GM19238 (cell line): ENCODE data around the gene AGFG2.
A peak's percentile ranks its signal among the peaks of the same experiment; 100 is the strongest.
"Not testable (repeated sequence)": the region's sequence is repeated elsewhere in the genome, so short reads cannot be mapped to it uniquely, and the experiment has no call there.

ENCODE experiments used
- DNase-seq: peaks from one replicate; pipeline ENCODE4 v3.0.0; 2011; ENCODE audit warnings: low spot score; ENCODE audit not compliant: insufficient read length

The AGFG2 gene

DNA sequence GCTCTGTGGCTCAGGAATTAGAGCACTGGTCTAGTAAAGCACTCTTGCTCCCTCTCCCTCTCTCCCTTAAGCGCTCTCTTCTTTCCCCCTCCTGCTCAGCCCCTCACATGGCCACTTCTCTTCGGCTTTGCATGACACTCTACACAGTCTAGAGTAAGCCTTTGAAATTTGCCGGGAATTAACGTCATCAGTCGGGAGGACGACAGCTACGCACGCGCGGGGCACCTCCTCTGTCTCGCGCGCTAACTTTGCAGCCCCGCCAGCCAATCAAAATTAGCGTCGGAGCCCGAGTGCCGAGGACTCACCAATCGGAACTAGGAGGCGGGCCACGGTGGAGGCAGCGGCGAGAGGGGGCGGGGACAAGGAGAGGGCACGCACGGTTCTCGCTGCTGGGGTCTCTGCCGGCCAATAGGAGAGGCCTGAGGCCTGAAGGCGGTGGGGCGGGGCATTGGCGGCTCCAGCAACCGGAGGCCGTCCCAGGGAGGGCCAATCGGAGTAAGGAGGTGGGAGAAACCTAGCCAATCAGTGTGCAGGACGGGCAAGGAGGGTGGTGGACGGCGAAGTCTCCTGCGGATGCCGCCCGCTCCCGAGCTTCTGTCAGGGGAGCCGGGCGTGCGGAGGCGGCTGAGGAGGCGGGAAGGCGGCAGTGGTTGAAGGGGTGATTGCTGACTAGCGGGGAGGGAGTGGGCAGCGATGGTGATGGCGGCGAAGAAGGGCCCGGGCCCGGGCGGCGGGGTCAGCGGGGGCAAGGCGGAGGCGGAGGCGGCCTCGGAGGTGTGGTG is at the start of gene AGFG2:
TSS of gene AGFG2 (plus strand) at position 550 of the 782 bp plus-strand sequence. CDS start at position 694, 144 bp downstream.
- DNase-seq = peak; percentile 97

DNA sequence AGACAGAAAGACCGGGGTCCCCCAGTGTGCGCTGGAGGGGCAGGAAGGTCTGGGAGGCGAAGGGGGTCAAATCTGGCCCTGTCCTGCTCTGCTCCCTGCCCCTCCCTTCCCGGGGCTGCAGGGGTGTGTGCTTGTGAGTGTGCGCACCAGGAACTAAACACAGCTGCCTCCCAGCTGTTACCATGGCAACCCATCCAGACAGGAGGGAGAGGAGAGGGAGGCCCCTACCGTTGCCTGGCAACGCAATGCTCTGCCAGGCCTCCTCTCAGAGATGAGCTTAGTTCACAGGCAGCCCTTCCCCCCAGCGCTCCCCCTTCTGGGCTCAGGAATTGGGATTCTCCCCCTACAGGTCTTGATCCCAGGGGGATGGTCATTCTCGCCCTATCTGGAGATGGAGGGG is 49.2 kb upstream of the AGFG2 start:
- peak; percentile 73 for DNase-seq

GRCh38 chr7:100490483-100491191 is 48.4 kb upstream of the AGFG2 start:
- no peak for DNase-seq

- no peak for DNase-seq
Measured at GRCh38 chr7:100491192-100491578, 47.8 kb upstream of the AGFG2 start.

- no peak for DNase-seq
Measured at GRCh38 chr7:100492738-100493475, 46.1 kb upstream of the AGFG2 start.

- no peak for DNase-seq
Measured at GRCh38 chr7:100493476-100494264, 45.3 kb upstream of the AGFG2 start.

DNA sequence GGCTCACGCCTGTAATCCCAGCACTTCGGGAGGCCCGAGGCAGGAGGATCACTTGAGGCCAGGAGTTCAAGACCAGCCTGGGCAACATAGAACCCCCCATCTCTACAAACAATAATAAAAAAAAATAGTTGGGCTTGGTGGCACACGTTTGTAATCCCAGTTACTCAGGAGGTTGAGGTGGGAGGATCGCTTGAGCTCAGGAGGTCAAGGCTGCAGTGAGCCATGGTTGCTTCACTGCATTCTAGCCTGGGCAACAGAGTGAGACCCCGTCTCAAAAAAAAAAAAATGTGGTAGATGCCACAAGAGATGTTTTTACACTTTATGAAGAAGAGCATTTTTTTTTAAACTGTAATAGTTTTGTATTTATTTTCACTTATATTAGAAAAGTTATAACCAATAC is 42.5 kb upstream of the AGFG2 start:
- DNase-seq = no peak

DNA sequence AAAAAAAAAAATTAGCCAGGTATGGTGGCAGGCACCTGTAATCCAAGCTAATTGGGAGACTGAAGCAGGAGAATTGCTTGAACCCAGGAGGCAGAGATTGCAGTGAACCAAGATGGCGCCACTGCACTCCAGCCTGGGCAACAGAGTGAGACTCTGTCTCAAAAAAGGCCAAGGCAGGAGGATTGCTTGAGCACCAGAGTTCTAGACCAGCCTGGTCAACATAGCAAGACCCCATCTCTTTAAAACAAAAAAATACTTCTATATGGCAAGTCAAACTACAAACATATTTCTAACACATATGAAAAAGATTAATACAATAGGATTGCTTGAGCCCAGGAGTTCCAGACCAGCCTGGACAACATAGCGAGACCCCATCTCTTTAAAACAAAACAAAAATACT is 38.3 kb upstream of the AGFG2 start:
- not testable (repeated sequence) for DNase-seq

GRCh38 chr7:100504031-100504430 is 35.0 kb upstream of the AGFG2 start:
- DNase-seq = not testable (repeated sequence)

GRCh38 chr7:100504887-100505611 is 34.0 kb upstream of the AGFG2 start:
- no peak for DNase-seq

DNA sequence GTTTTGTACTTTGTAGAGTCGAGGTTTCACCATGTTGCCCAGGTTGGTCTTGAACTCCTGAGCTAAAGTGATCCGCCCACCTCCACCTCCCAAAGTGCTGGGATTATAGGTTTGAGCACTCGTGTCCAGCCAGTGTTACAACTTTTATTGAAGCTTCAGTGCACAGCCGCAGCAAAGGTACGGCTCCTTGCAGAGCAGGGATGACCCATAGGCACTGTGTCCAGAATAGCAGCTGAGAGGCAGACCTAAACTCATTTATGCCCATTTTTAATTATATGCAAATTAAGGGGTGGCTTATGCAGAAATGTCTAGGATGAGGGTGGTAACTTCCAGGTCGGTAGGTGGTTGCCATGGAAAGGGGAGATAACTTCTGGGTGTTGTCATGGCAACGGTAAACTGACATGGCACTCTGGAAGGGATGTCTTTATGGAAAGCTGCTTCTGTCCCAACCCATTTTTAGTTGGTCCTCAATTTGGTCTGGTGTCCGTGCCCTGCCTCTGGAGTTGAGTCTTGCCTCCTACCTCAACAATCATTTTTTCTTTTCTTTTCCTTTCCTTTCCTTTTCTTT is 32.6 kb upstream of the AGFG2 start:
- no peak for DNase-seq

- no peak for DNase-seq
Measured at GRCh38 chr7:100509231-100509630, 29.8 kb upstream of the AGFG2 start.

GRCh38 chr7:100510437-100511239 is 28.4 kb upstream of the AGFG2 start:
- DNase-seq = no peak

- no peak for DNase-seq
Measured at GRCh38 chr7:100513212-100513810, 25.7 kb upstream of the AGFG2 start.

GRCh38 chr7:100515072-100515532 is 23.9 kb upstream of the AGFG2 start:
- DNase-seq = no peak

GRCh38 chr7:100516135-100516812 is 22.7 kb upstream of the AGFG2 start:
- DNase-seq = peak; percentile 28

- DNase-seq = no peak
Measured at GRCh38 chr7:100517305-100517704, 21.7 kb upstream of the AGFG2 start.

GRCh38 chr7:100519580-100519979 is 19.4 kb upstream of the AGFG2 start:
- no peak for DNase-seq
